KMS-11 (cell line): ENCODE measurements around the gene BMP7.

Source experiments
- H2AFZ ChIP-seq: fragments of 200-600 bp; sonication (generic); 2 replicates; pipeline ENCODE4 v1.6.1; 2016; ENCODE audit warnings: antibody characterized with exemption, mixed run types, low read depth
- H3K27ac ChIP-seq: fragments of 200-600 bp; sonication (generic); 2 replicates; pipeline ENCODE4 v1.6.1; 2016; ENCODE audit warnings: mild to moderate bottlenecking, mixed run types
- H3K27me3 ChIP-seq: fragments of 200-600 bp; sonication (generic); 2 replicates; pipeline ENCODE4 v1.6.1; 2017; ENCODE audit warnings: mild to moderate bottlenecking, low read depth, mixed run types, moderate library complexity; ENCODE audit not compliant: insufficient read depth
- H3K36me3 ChIP-seq: fragments of 200-600 bp; sonication (generic); 2 replicates; pipeline ENCODE4 v1.6.1; 2017; ENCODE audit warnings: mild to moderate bottlenecking, mixed run types; ENCODE audit not compliant: insufficient read depth
- H3K4me1 ChIP-seq: fragments of 200-600 bp; sonication (generic); 2 replicates; pipeline ENCODE4 v1.6.1; 2016; ENCODE audit warnings: mild to moderate bottlenecking, low read depth, mixed run types; ENCODE audit not compliant: poor library complexity, severe bottlenecking
- H3K4me2 ChIP-seq: fragments of 200-600 bp; sonication (generic); 2 replicates; pipeline ENCODE4 v1.7.0; 2016; ENCODE audit warnings: mild to moderate bottlenecking, mixed run types
- H3K4me3 ChIP-seq: fragments of 200-600 bp; sonication (generic); IDR thresholded peaks from 2 replicates; pipeline ENCODE4 v1.6.1; 2017; ENCODE audit warnings: low read depth, low read length, mixed read lengths; ENCODE audit not compliant: insufficient read depth
- H3K79me2 ChIP-seq: fragments of 200-600 bp; sonication (generic); 2 replicates; pipeline ENCODE4 v1.6.1; 2016; ENCODE audit warnings: low read depth, mixed run types; ENCODE audit not compliant: insufficient read depth
- H3K9ac ChIP-seq: fragments of 200-600 bp; sonication (generic); 2 replicates; pipeline ENCODE4 v1.6.1; 2016; ENCODE audit warnings: mild to moderate bottlenecking, mixed run types
- H4K20me1 ChIP-seq: fragments of 200-600 bp; sonication (generic); 2 replicates; pipeline ENCODE4 v1.6.1; 2016; ENCODE audit warnings: mild to moderate bottlenecking, mixed run types; ENCODE audit not compliant: insufficient read depth
- TF ChIP-seq, protein P1 (sequence below): fragments of 200-600 bp; sonication (generic); conservative IDR thresholded peaks from 2 replicates; pipeline ENCODE4 v1.6.1; 2017; ENCODE audit warnings: low read depth, mild to moderate bottlenecking, antibody characterized with exemption, low read length, moderate library complexity, mixed read lengths

BMP7 gene

DNA sequence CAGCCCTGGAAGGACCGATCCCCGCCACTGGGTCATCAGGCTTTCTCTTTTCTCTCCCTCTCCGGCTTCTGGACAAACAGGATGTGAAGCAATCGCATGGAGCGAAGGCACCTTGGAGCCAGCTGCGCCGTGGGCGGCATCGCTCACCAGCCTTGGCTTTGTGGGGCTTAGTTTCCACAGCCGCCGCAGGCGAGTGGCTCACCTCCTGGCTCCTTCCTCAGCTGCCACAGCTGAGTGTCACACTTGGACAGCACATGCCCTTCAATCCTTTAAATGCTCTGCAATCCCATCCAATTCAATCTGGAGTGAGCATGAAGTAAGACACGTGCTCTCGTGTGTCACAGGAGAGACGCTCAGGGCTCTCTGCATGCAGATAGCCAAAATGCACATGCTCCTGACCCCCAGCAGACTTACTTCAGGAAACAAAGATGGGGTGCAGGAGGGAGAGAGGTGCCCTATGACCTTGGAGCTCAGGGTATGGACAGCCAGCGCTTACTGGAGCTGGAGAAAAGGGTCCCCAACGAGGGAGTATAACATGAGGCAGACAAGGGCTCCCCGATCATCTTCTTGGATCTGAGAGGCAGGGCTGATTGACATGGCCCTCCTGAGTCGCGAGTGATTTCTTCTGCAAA is 70.9 kb downstream of the BMP7 start:
- Histone ChIP-seq H3K4me3 (no peak overlapping the region), H3K36me3 (no peaks in the 10 kb centered on the region), H2AFZ (no peak overlapping the region), H3K9ac (no peak overlapping the region), H4K20me1 (no peaks in the 10 kb centered on the region), H3K79me2 (no peaks in the 10 kb centered on the region), H3K4me2 (no peak overlapping the region), H3K27ac (no peak overlapping the region), H3K27me3 (no peaks in the 10 kb centered on the region), H3K4me1 (no peaks in the 10 kb centered on the region)
- TF ChIP-seq, protein P1, sequence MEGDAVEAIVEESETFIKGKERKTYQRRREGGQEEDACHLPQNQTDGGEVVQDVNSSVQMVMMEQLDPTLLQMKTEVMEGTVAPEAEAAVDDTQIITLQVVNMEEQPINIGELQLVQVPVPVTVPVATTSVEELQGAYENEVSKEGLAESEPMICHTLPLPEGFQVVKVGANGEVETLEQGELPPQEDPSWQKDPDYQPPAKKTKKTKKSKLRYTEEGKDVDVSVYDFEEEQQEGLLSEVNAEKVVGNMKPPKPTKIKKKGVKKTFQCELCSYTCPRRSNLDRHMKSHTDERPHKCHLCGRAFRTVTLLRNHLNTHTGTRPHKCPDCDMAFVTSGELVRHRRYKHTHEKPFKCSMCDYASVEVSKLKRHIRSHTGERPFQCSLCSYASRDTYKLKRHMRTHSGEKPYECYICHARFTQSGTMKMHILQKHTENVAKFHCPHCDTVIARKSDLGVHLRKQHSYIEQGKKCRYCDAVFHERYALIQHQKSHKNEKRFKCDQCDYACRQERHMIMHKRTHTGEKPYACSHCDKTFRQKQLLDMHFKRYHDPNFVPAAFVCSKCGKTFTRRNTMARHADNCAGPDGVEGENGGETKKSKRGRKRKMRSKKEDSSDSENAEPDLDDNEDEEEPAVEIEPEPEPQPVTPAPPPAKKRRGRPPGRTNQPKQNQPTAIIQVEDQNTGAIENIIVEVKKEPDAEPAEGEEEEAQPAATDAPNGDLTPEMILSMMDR, result no peak

- H4K20me1 ChIP-seq, result no peaks in the 10 kb centered on the region
- no peak overlapping the region for H3K27ac ChIP-seq
- no peak overlapping the region for H3K9ac ChIP-seq
- H3K4me3 ChIP-seq, result no peak overlapping the region
- H3K27me3 ChIP-seq, result no peaks in the 10 kb centered on the region
- TF ChIP-seq, protein P1, result no peak
- no peaks in the 10 kb centered on the region for H3K4me1 ChIP-seq
- H3K36me3 ChIP-seq, result no peaks in the 10 kb centered on the region
- no peak overlapping the region for H2AFZ ChIP-seq
- H3K4me2 ChIP-seq, result no peak overlapping the region
- no peaks in the 10 kb centered on the region for H3K79me2 ChIP-seq
Observed at GRCh38 chr20:57195023-57195422, 71.4 kb downstream of the BMP7 start.

DNA sequence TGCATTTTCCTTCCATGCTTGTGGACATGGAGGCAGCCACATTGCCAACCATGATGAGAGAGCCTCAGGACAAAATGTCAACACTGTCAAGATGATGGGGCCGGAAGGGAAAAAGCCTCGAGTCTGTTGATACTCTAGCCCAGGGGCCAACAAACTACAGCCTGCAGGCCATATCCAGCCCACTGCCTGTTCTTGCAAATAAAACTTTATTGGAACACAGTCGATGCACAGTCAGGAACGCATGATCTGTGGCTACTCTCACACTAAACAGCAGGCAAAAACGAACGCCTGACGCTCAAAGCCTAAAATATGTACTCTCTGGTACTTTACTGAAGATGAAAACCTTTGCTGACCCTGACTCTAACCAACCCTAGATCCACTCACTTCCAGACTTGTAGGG is 72.3 kb downstream of the BMP7 start:
- Histone ChIP-seq H3K4me1 (no peaks in the 10 kb centered on the region), H3K9ac (no peak overlapping the region), H3K4me2 (no peak overlapping the region), H2AFZ (no peak overlapping the region), H4K20me1 (no peaks in the 10 kb centered on the region), H3K27ac (no peak overlapping the region), H3K27me3 (no peaks in the 10 kb centered on the region), H3K79me2 (no peaks in the 10 kb centered on the region), H3K4me3 (no peak overlapping the region), H3K36me3 (no peaks in the 10 kb centered on the region)
- TF ChIP-seq, protein P1, result no peak

- no peak overlapping the region for H2AFZ ChIP-seq
- TF ChIP-seq, protein P1, result no peak
- no peaks in the 10 kb centered on the region for H3K27me3 ChIP-seq
- no peaks in the 10 kb centered on the region for H3K4me1 ChIP-seq
- H3K4me2 ChIP-seq, result no peak overlapping the region
- H3K27ac ChIP-seq, result no peak overlapping the region
- no peak overlapping the region for H3K4me3 ChIP-seq
- no peaks in the 10 kb centered on the region for H3K79me2 ChIP-seq
- H3K9ac ChIP-seq, result no peak overlapping the region
- no peaks in the 10 kb centered on the region for H4K20me1 ChIP-seq
- no peaks in the 10 kb centered on the region for H3K36me3 ChIP-seq
Observed at GRCh38 chr20:57193094-57193493, 73.3 kb downstream of the BMP7 start.
